Measurements from ENCODE around the gene BAHCC1. TPM values are rescaled to one million over a fixed set of nuclear protein-coding genes. Genes with fewer than 3 reads are reported as not detected.

Gene BAHCC1
- total RNA-seq, 1 donor from 2014 or later, result 10.7 TPM

- DNase-seq (ENCODE audit: low spot score), result no peak
- TF ChIP-seq CTCF (IDR thresholded peaks at IDR 0.05; ENCODE audit: unreplicated experiment), result no peak
- Mint-ChIP-seq H3K27me3 (ENCODE audit: unreplicated experiment) (peaks cover 22% of the 10 kb centered on the region), H3K27ac (ENCODE audit: unreplicated experiment) (no peak overlapping the region), H3K36me3 (ENCODE audit: low read depth, unreplicated experiment) (peaks cover 5% of the 10 kb centered on the region), H3K4me1 (ENCODE audit: unreplicated experiment) (peaks cover 11% of the 10 kb centered on the region), H3K4me3 (ENCODE audit: unreplicated experiment) (peak overlapping the region; percentile 62), H3K9me3 (ENCODE audit: unreplicated experiment) (no peaks in the 10 kb centered on the region)
Observed at GRCh38 chr17:81384929-81385319, 10.3 kb upstream of the BAHCC1 start.

GRCh38 chr17:81385320-81386111 is 9.7 kb upstream of the BAHCC1 start:
- TF ChIP-seq CTCF (IDR thresholded peaks at IDR 0.05; ENCODE audit: unreplicated experiment), result no peak
- H3K36me3 Mint-ChIP-seq (ENCODE audit: low read depth, unreplicated experiment), result peaks cover 5% of the 10 kb centered on the region
- H3K4me1 Mint-ChIP-seq (ENCODE audit: unreplicated experiment), result peaks cover 14% of the 10 kb centered on the region
- no peak for DNase-seq (ENCODE audit: low spot score)
- peaks cover 22% of the 10 kb centered on the region for H3K27me3 Mint-ChIP-seq (ENCODE audit: unreplicated experiment)
- H3K4me3 Mint-ChIP-seq (ENCODE audit: unreplicated experiment), result no peak overlapping the region
- no peaks in the 10 kb centered on the region for H3K9me3 Mint-ChIP-seq (ENCODE audit: unreplicated experiment)
- no peak overlapping the region for H3K27ac Mint-ChIP-seq (ENCODE audit: unreplicated experiment)

GRCh38 chr17:81386141-81386645 is 9.1 kb upstream of the BAHCC1 start:
- Mint-ChIP-seq H3K36me3 (ENCODE audit: low read depth, unreplicated experiment) (peaks cover 5% of the 10 kb centered on the region), H3K27ac (ENCODE audit: unreplicated experiment) (no peak overlapping the region), H3K4me3 (ENCODE audit: unreplicated experiment) (no peak overlapping the region), H3K27me3 (ENCODE audit: unreplicated experiment) (peaks cover 22% of the 10 kb centered on the region), H3K4me1 (ENCODE audit: unreplicated experiment) (peaks cover 15% of the 10 kb centered on the region), H3K9me3 (ENCODE audit: unreplicated experiment) (no peaks in the 10 kb centered on the region)
- TF ChIP-seq CTCF (IDR thresholded peaks at IDR 0.05; ENCODE audit: unreplicated experiment), result no peak
- DNase-seq (ENCODE audit: low spot score), result no peak

GRCh38 chr17:81386646-81387099 is 8.6 kb upstream of the BAHCC1 start:
- H3K36me3 Mint-ChIP-seq (ENCODE audit: low read depth, unreplicated experiment), result peaks cover 8% of the 10 kb centered on the region
- no peak for DNase-seq (ENCODE audit: low spot score)
- peaks cover 20% of the 10 kb centered on the region for H3K4me1 Mint-ChIP-seq (ENCODE audit: unreplicated experiment)
- H3K4me3 Mint-ChIP-seq (ENCODE audit: unreplicated experiment), result no peak overlapping the region
- no peak for TF ChIP-seq CTCF (IDR thresholded peaks at IDR 0.05; ENCODE audit: unreplicated experiment)
- no peak overlapping the region for H3K27ac Mint-ChIP-seq (ENCODE audit: unreplicated experiment)
- H3K9me3 Mint-ChIP-seq (ENCODE audit: unreplicated experiment), result no peaks in the 10 kb centered on the region
- peaks cover 22% of the 10 kb centered on the region for H3K27me3 Mint-ChIP-seq (ENCODE audit: unreplicated experiment)

Measured in endothelial cell (in vitro differentiated cells).